Measurements from ENCODE around the gene CLSTN1.

- no peak for TF ChIP-seq CTCF (IDR thresholded peaks at IDR 0.05; ENCODE audit: low read length)
- TF ChIP-seq EZH2 (IDR thresholded peaks at IDR 0.05; ENCODE audit: borderline replicate concordance, low read length): no peak
These were observed 77.1 kb downstream of the CLSTN1 start for GRCh38 chr1:9746651-9747050.

All from OCI-LY1 (cell line).